ENCODE measurements around the gene ANKRD10. TPM values are rescaled to one million over a fixed set of nuclear protein-coding genes. Genes with fewer than 3 reads are reported as not detected.

The ANKRD10 gene
- total RNA-seq, 1 donor from 2014 or later: 212 TPM

GRCh38 chr13:110886870-110887596, 27.8 kb downstream of the ANKRD10 start:
- Mint-ChIP-seq H3K27me3 (ENCODE audit: insufficient read depth, low read depth) (peaks cover 5% of the 10 kb centered on the region), H3K9me3 (no peaks in the 10 kb centered on the region), H3K4me3 (no peak overlapping the region), H3K27ac (no peak overlapping the region), H3K36me3 (peaks cover 4% of the 10 kb centered on the region), H3K4me1 (peaks cover 51% of the 10 kb centered on the region)
- Histone ChIP-seq H2AFZ (replicated peaks) (no peak overlapping the region), H3K4me1 (peaks cover 62% of the 10 kb centered on the region), H3K36me3 (no peaks in the 10 kb centered on the region), H3F3A (ENCODE audit: low read depth) (peaks cover 50% of the 10 kb centered on the region), H4K20me1 (ENCODE audit: low read depth) (peaks cover 49% of the 10 kb centered on the region), H3K9me3 (ENCODE audit: low read depth) (no peaks in the 10 kb centered on the region), H3K4me3 (no peak overlapping the region), H3K4me2 (no peak overlapping the region), H3K9ac (no peak overlapping the region), H3K27ac (peak overlapping the region; percentile 13), H3K79me2 (ENCODE audit: low read depth) (no peaks in the 10 kb centered on the region), H3K27me3 (no peaks in the 10 kb centered on the region)
- TF ChIP-seq EZH2 (IDR thresholded peaks at IDR 0.05) (no peak), EZH2phosphoT487 (IDR thresholded peaks at IDR 0.05) (no peak), CTCF (IDR thresholded peaks at IDR 0.05) (no peak)
- DNase-seq (ENCODE audit: low spot score): no peak

GRCh38 chr13:110885966-110886869, 28.7 kb downstream of the ANKRD10 start:
- Histone ChIP-seq H3K4me1 (peaks cover 58% of the 10 kb centered on the region), H3F3A (ENCODE audit: low read depth) (peaks cover 47% of the 10 kb centered on the region), H4K20me1 (ENCODE audit: low read depth) (peaks cover 44% of the 10 kb centered on the region), H3K9me3 (ENCODE audit: low read depth) (no peaks in the 10 kb centered on the region), H3K79me2 (ENCODE audit: low read depth) (no peaks in the 10 kb centered on the region), H3K27me3 (no peaks in the 10 kb centered on the region), H3K27ac (no peak overlapping the region), H2AFZ (replicated peaks) (no peak overlapping the region), H3K4me3 (no peak overlapping the region), H3K9ac (no peak overlapping the region), H3K36me3 (no peaks in the 10 kb centered on the region), H3K4me2 (no peak overlapping the region)
- no peaks in the 10 kb centered on the region for H3K9me3 Mint-ChIP-seq
- DNase-seq (ENCODE audit: low spot score): peak; percentile 52
- peaks cover 51% of the 10 kb centered on the region for H3K4me1 Mint-ChIP-seq
- peaks cover 4% of the 10 kb centered on the region for H3K36me3 Mint-ChIP-seq
- H3K4me3 Mint-ChIP-seq: no peak overlapping the region
- TF ChIP-seq CTCF (IDR thresholded peaks at IDR 0.05) (peak; percentile 30), EZH2 (IDR thresholded peaks at IDR 0.05) (no peak), EZH2phosphoT487 (IDR thresholded peaks at IDR 0.05) (no peak)
- peak overlapping the region; percentile 91 for H3K27ac Mint-ChIP-seq
- H3K27me3 Mint-ChIP-seq (ENCODE audit: insufficient read depth, low read depth): peaks cover 8% of the 10 kb centered on the region

- Mint-ChIP-seq H3K36me3 (peaks cover 4% of the 10 kb centered on the region), H3K4me3 (no peak overlapping the region), H3K9me3 (no peaks in the 10 kb centered on the region), H3K27ac (peak overlapping the region; percentile 91), H3K27me3 (ENCODE audit: insufficient read depth, low read depth) (peaks cover 8% of the 10 kb centered on the region), H3K4me1 (peaks cover 50% of the 10 kb centered on the region)
- TF ChIP-seq CTCF (IDR thresholded peaks at IDR 0.05) (no peak), EZH2phosphoT487 (IDR thresholded peaks at IDR 0.05) (no peak), EZH2 (IDR thresholded peaks at IDR 0.05) (no peak)
- Histone ChIP-seq H3K79me2 (ENCODE audit: low read depth) (no peaks in the 10 kb centered on the region), H3K9me3 (ENCODE audit: low read depth) (no peaks in the 10 kb centered on the region), H2AFZ (replicated peaks) (no peak overlapping the region), H3K9ac (no peak overlapping the region), H3K4me1 (peaks cover 51% of the 10 kb centered on the region), H3K27ac (no peak overlapping the region), H3K36me3 (no peaks in the 10 kb centered on the region), H3K27me3 (no peaks in the 10 kb centered on the region), H3K4me3 (no peak overlapping the region), H3F3A (ENCODE audit: low read depth) (peaks cover 40% of the 10 kb centered on the region), H3K4me2 (no peak overlapping the region), H4K20me1 (ENCODE audit: low read depth) (peaks cover 38% of the 10 kb centered on the region)
- DNase-seq (ENCODE audit: low spot score): no peak
Observed at GRCh38 chr13:110885516-110885915, 29.4 kb downstream of the ANKRD10 start.
